GM10847 (cell line): ENCODE results near the gene MCAM.

Experiments
- POLR2A ChIP-seq: IDR thresholded peaks from 2 replicates; pipeline ENCODE4 v1.6.1; 2011; ENCODE audit not compliant: insufficient read length; ENCODE audit errors: extremely low read depth

Gene MCAM

GRCh38 chr11:119316729-119317591, at the start of gene MCAM:
TSS of gene MCAM (minus strand) at chr11:119317130. CDS start at chr11:119317101, 29 bp downstream.
- TF ChIP-seq POLR2A = peak; percentile 17

- TF ChIP-seq POLR2A = no peak
These were observed 48.2 kb upstream of the MCAM start for GRCh38 chr11:119365071-119365591.

- no peak for TF ChIP-seq POLR2A
These were observed 47.1 kb upstream of the MCAM start for GRCh38 chr11:119363851-119364590.

- no peak for TF ChIP-seq POLR2A
These were observed 46.3 kb upstream of the MCAM start for GRCh38 chr11:119363081-119363850.

GRCh38 chr11:119362741-119363080, 45.8 kb upstream of the MCAM start:
- TF ChIP-seq POLR2A = no peak

- TF ChIP-seq POLR2A = no peak
These were observed 45.2 kb upstream of the MCAM start for GRCh38 chr11:119361941-119362725.

GRCh38 chr11:119361056-119361787, 44.3 kb upstream of the MCAM start:
- TF ChIP-seq POLR2A = no peak

- TF ChIP-seq POLR2A = no peak
These were observed 42.7 kb upstream of the MCAM start for GRCh38 chr11:119359365-119360214.

GRCh38 chr11:119357074-119357473, 40.1 kb upstream of the MCAM start:
- no peak for TF ChIP-seq POLR2A

GRCh38 chr11:119356349-119357031, 39.6 kb upstream of the MCAM start:
- no peak for TF ChIP-seq POLR2A

- no peak for TF ChIP-seq POLR2A
These were observed 38.3 kb upstream of the MCAM start for GRCh38 chr11:119355091-119355843.

GRCh38 chr11:119352857-119353260, 35.9 kb upstream of the MCAM start:
- TF ChIP-seq POLR2A = no peak
